ENCODE data around the gene RO60. TPM values are rescaled to one million over a fixed set of nuclear protein-coding genes. Genes with fewer than 3 reads are reported as not detected.

RO60 gene
- total and polyA plus RNA-seq, 2 of the 13 experiments (the other 11 are each of a cell fraction or from before 2014, with no cell fraction given) = 20.3 to 53.7 TPM

DNA sequence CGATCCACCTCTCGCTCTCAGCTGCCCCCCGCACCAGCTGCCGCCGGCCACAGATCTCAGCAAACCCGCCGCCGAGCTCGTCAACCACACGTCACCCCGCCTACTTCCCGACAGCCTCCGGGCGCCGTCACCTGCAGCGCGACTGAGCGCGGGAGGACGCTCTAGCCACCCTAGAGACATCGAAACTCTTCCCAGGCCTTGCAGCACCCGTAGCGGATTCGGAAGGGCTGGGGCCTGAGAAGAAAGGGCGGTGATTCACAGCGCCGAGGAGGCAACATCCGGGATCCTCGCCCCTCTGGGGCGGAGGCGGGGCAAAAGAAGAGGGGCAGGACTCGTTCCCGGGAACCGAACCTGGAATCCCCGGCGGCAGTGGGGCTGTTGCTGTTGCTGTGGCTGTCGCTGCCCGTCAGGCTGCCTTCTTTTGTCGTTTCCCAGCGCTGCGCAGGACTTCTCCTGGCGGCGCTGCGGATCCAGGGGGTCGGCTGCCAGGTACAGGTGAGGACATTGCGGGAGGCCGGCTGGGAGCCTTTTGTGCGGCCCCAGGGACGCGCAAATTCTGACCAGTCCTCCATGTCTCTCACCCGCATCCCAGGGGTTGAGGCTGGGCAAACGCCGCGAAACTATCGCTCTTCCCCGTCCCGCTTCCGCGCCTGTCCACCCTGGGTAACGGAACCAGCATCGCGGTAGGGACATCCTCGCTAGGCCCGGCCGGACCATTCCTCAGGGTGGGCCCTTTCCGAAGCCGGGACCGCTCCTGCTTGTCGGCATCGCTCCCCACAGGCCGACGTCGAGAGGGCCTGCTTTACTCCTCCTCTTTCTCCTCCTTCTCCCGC lies at the start of gene RO60, which contains the start of gene UCHL5 (continued):
- TF ChIP-seq, protein P1, sequence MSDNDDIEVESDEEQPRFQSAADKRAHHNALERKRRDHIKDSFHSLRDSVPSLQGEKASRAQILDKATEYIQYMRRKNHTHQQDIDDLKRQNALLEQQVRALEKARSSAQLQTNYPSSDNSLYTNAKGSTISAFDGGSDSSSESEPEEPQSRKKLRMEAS (IDR thresholded peaks at IDR 0.05) = peak; percentile 96
- TF ChIP-seq ADNP (CRISPR knock-in tag; IDR thresholded peaks at IDR 0.05) (peak; percentile 7; the same call in 1 of the 2 replicates), ZNF329 (CRISPR knock-in tag; IDR thresholded peaks at IDR 0.05; ENCODE audit: low read depth) (peak; percentile 65; the same call in 1 of the 2 replicates), ATRX (CRISPR knock-in tag; IDR thresholded peaks at IDR 0.05; ENCODE audit: borderline replicate concordance) (no peak), TP53 (CRISPR knock-in tag; conservative IDR thresholded peaks at IDR 0.05) (peak; percentile 88; the same call in 1 of the 2 replicates), HNRNPUL1 (IDR thresholded peaks at IDR 0.05; ENCODE audit: low read depth, low read length) (0 out of 2 replicates have a peak, but pooled peaks have one; percentile 17), TBP (CRISPR knock-in tag; IDR thresholded peaks at IDR 0.05) (0 out of 2 replicates have a peak, but pooled peaks have one; percentile 87), EEA1 (CRISPR knock-in tag; IDR thresholded peaks at IDR 0.05; ENCODE audit: borderline replicate concordance) (no peak), NPAS2 (CRISPR knock-in tag; IDR thresholded peaks at IDR 0.05; ENCODE audit: borderline replicate concordance) (0 out of 2 replicates have a peak, but pooled peaks have one; percentile 81), SP140L (CRISPR knock-in tag; IDR thresholded peaks at IDR 0.05; ENCODE audit: borderline replicate concordance) (no peak; the same call in 1 of the 2 replicates), ZSCAN29 (CRISPR knock-in tag; conservative IDR thresholded peaks at IDR 0.05) (no peak; the same call in 1 of the 2 replicates), ZSCAN21 (CRISPR knock-in tag; IDR thresholded peaks at IDR 0.05; ENCODE audit: borderline replicate concordance) (peak; percentile 87), ZNF468 (CRISPR knock-in tag; IDR thresholded peaks at IDR 0.05) (peak; percentile 38; the same call in 1 of the 2 replicates), CCAR2 (optimal IDR thresholded peaks at IDR 0.05; ENCODE audit: low read depth, low read length) (peak; percentile 57), HOXA5 (CRISPR knock-in tag; IDR thresholded peaks at IDR 0.05) (peak; percentile 60), ZNF558 (CRISPR knock-in tag; IDR thresholded peaks at IDR 0.05; ENCODE audit: borderline replicate concordance) (no peak; the same call in 1 of the 2 replicates), RBFOX2 (IDR thresholded peaks at IDR 0.05; ENCODE audit: low read depth, low read length) (peak; percentile 90)
- TF ChIP-seq, protein P2, sequence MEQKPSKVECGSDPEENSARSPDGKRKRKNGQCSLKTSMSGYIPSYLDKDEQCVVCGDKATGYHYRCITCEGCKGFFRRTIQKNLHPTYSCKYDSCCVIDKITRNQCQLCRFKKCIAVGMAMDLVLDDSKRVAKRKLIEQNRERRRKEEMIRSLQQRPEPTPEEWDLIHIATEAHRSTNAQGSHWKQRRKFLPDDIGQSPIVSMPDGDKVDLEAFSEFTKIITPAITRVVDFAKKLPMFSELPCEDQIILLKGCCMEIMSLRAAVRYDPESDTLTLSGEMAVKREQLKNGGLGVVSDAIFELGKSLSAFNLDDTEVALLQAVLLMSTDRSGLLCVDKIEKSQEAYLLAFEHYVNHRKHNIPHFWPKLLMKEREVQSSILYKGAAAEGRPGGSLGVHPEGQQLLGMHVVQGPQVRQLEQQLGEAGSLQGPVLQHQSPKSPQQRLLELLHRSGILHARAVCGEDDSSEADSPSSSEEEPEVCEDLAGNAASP (CRISPR knock-in tag; IDR thresholded peaks at IDR 0.05; ENCODE audit: borderline replicate concordance) = peak; percentile 75; the same call in 1 of the 2 replicates
- TF ChIP-seq, protein P3, sequence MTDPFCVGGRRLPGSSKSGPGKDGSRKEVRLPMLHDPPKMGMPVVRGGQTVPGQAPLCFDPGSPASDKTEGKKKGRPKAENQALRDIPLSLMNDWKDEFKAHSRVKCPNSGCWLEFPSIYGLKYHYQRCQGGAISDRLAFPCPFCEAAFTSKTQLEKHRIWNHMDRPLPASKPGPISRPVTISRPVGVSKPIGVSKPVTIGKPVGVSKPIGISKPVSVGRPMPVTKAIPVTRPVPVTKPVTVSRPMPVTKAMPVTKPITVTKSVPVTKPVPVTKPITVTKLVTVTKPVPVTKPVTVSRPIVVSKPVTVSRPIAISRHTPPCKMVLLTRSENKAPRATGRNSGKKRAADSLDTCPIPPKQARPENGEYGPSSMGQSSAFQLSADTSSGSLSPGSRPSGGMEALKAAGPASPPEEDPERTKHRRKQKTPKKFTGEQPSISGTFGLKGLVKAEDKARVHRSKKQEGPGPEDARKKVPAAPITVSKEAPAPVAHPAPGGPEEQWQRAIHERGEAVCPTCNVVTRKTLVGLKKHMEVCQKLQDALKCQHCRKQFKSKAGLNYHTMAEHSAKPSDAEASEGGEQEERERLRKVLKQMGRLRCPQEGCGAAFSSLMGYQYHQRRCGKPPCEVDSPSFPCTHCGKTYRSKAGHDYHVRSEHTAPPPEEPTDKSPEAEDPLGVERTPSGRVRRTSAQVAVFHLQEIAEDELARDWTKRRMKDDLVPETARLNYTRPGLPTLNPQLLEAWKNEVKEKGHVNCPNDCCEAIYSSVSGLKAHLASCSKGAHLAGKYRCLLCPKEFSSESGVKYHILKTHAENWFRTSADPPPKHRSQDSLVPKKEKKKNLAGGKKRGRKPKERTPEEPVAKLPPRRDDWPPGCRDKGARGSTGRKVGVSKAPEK (CRISPR knock-in tag; IDR thresholded peaks at IDR 0.05; ENCODE audit: borderline replicate concordance) = no peak
- TF ChIP-seq, protein P4, sequence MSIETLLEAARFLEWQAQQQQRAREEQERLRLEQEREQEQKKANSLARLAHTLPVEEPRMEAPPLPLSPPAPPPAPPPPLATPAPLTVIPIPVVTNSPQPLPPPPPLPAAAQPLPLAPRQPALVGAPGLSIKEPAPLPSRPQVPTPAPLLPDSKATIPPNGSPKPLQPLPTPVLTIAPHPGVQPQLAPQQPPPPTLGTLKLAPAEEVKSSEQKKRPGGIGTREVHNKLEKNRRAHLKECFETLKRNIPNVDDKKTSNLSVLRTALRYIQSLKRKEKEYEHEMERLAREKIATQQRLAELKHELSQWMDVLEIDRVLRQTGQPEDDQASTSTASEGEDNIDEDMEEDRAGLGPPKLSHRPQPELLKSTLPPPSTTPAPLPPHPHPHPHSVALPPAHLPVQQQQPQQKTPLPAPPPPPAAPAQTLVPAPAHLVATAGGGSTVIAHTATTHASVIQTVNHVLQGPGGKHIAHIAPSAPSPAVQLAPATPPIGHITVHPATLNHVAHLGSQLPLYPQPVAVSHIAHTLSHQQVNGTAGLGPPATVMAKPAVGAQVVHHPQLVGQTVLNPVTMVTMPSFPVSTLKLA (IDR thresholded peaks at IDR 0.05) = 0 out of 2 replicates have a peak, but pooled peaks have one; percentile 36
- TF ChIP-seq, protein P5, sequence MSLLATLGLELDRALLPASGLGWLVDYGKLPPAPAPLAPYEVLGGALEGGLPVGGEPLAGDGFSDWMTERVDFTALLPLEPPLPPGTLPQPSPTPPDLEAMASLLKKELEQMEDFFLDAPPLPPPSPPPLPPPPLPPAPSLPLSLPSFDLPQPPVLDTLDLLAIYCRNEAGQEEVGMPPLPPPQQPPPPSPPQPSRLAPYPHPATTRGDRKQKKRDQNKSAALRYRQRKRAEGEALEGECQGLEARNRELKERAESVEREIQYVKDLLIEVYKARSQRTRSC (CRISPR knock-in tag; IDR thresholded peaks at IDR 0.05; ENCODE audit: low read depth) = no peak

Measured in HepG2 (cell line).